Esophagus squamous epithelium (tissue), 4 donors: Measurements from ENCODE around the gene ATP11A.
"Not testable (repeated sequence)": the region's sequence is repeated elsewhere in the genome, so short reads cannot be mapped to it uniquely, and the experiment has no call there.

Source experiments
- CTCF ChIP-seq, 6 experiments: fragments of 450-650 bp in 4 of 6; fragments of 200-600 bp in 2 of 6; sonication (generic) in 2 of 6; IDR thresholded peaks; one replicate each; pipeline ENCODE4 v1.5.1; 2016 to 2019; ENCODE audit warnings: antibody characterized with exemption in 6 of 6, mild to moderate bottlenecking in 4 of 6, moderate library complexity in 4 of 6
- POLR2A ChIP-seq, 4 donors: fragments of 450-650 bp; IDR thresholded peaks; one replicate each; pipeline ENCODE4 v1.6.1; 2017; ENCODE audit warnings: antibody characterized with exemption in 4 of 4, mild to moderate bottlenecking in 4 of 4, moderate library complexity in 3 of 4

GRCh38 chr13:112677421-112677962 lies 12.3 kb upstream of the ATP11A start:
- not testable (repeated sequence) for TF ChIP-seq CTCF, POLR2A (IDR thresholded peaks at IDR 0.05)
